ENCODE data around the gene CGRRF1.

The CGRRF1 gene

DNA sequence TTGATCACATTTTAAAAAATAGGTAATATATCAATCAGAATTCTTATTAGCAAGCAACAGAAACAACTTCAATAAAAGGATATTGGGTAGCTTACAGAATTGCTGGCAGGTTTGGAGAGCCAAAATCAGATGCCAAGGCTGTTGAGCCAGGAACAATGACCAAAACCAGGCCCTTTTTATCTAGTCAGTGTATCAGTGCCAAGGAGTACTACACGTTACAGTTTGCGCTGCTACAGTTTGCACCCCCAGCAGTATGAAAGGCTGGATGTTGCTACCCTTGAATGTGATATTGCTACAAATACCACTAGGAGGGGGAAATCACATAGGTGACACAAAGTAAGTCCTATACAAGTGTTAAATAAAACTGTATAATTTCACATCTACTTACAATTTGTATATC lies 19.3 kb downstream of the CGRRF1 start:
- H3K27me3 ChIP-seq (ENCODE audit: control insufficient read depth, insufficient read depth, low read length), result no peaks in the 10 kb centered on the region
- no peaks in the 10 kb centered on the region for H3K9me3 ChIP-seq (ENCODE audit: control insufficient read depth, low read depth, low read length)
- no peaks in the 10 kb centered on the region for H3K4me1 ChIP-seq (ENCODE audit: control insufficient read depth, low read depth, low read length)
- no peak overlapping the region for H3K9ac ChIP-seq (ENCODE audit: low read length)
- H3K4me3 ChIP-seq (ENCODE audit: low read length), result no peak overlapping the region
- peaks cover 13% of the 10 kb centered on the region for H3K36me3 ChIP-seq (ENCODE audit: control insufficient read depth, low read depth, low read length)
- no peak overlapping the region for H3K27ac ChIP-seq (ENCODE audit: low read length)

- no peaks in the 10 kb centered on the region for H3K27me3 ChIP-seq (ENCODE audit: control insufficient read depth, insufficient read depth, low read length)
These were observed 20.1 kb downstream of the CGRRF1 start for GRCh38 chr14:54529811-54530210.

DNA sequence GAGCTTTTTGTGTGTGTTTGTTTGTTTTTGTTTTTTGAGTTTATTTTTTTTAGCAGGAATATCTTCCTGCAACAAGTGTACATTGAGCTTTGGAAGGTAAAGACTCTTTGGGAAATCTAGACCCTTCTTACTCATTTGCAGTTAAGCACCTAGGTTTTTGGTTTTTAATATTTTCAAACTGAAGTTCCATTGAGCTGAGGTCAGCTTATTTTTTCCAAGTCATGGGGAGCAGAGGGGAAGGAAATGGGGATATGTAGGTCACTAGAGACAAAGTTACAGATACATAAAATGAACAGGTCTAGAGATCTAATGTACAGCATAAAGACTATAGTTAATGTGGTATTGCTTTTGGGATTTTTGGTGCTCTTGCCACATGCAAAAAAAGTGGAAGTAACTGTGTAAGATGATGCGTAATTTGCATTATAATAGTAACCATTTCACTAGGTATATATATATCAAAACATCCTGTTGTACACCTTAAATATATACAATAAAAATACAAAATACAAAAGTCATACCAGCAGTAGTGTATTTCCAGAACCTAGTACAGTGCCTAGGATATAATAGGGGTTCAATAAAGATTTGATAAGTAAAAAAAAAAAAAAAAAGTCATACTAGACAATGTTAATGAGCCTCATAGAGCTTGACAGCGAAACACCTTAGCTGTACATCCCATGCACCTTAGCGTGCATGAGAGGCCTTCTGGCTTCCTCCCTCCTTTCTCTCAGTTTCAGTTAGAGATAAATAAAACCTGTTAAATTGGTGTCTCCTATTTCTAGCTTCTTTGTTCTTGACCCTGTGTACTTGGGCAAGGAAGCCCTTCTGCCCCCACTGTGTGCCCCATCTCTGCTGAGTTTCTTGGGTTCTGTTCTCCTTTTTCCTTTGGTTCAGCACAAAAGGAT lies 22.7 kb downstream of the CGRRF1 start:
- Histone ChIP-seq H3K9ac (ENCODE audit: low read length) (no peak overlapping the region), H3K9me3 (ENCODE audit: control insufficient read depth, low read depth, low read length) (no peaks in the 10 kb centered on the region), H3K27me3 (ENCODE audit: control insufficient read depth, insufficient read depth, low read length) (no peaks in the 10 kb centered on the region), H3K4me3 (ENCODE audit: low read length) (no peak overlapping the region), H3K27ac (ENCODE audit: low read length) (no peak overlapping the region), H3K36me3 (ENCODE audit: control insufficient read depth, low read depth, low read length) (no peaks in the 10 kb centered on the region), H3K4me1 (ENCODE audit: control insufficient read depth, low read depth, low read length) (no peaks in the 10 kb centered on the region)

More at GRCh38 chr14:54529811-54530210, 20.1 kb downstream of the CGRRF1 start:
- H3K9ac ChIP-seq (ENCODE audit: low read length), result no peak overlapping the region
- H3K4me3 ChIP-seq (ENCODE audit: low read length), result no peak overlapping the region
- H3K27ac ChIP-seq (ENCODE audit: low read length), result no peak overlapping the region
- H3K36me3 ChIP-seq (ENCODE audit: control insufficient read depth, low read depth, low read length), result peaks cover 5% of the 10 kb centered on the region
- no peaks in the 10 kb centered on the region for H3K9me3 ChIP-seq (ENCODE audit: control insufficient read depth, low read depth, low read length)
- H3K4me1 ChIP-seq (ENCODE audit: control insufficient read depth, low read depth, low read length), result no peaks in the 10 kb centered on the region

GRCh38 chr14:54533100-54533499 lies 23.4 kb downstream of the CGRRF1 start:
- peaks cover 5% of the 10 kb centered on the region for H3K36me3 ChIP-seq (ENCODE audit: control insufficient read depth, low read depth, low read length)
- no peaks in the 10 kb centered on the region for H3K27me3 ChIP-seq (ENCODE audit: control insufficient read depth, insufficient read depth, low read length)
- no peaks in the 10 kb centered on the region for H3K4me1 ChIP-seq (ENCODE audit: control insufficient read depth, low read depth, low read length)
- H3K9ac ChIP-seq (ENCODE audit: low read length), result no peak overlapping the region
- no peak overlapping the region for H3K27ac ChIP-seq (ENCODE audit: low read length)
- H3K9me3 ChIP-seq (ENCODE audit: control insufficient read depth, low read depth, low read length), result no peaks in the 10 kb centered on the region
- H3K4me3 ChIP-seq (ENCODE audit: low read length), result no peak overlapping the region

DNA sequence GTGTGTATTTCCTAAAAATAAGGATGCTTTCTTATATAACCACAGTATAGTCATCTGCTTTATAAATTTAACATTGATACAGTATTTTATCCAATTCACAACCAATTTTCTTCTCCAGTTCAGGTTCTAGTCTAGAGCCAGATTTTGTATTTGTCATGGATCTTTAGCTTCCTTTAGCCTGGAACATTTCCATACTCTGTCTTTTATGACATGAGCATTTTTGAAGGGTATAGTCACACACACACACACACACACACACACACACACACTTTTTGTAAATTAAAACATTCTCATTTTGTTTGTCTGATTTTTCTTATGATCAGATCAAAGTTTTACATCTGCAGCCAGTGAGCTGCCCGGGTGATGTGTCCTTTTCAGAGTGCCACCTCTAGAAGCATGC lies 25.4 kb downstream of the CGRRF1 start:
- H3K4me3 ChIP-seq (ENCODE audit: low read length), result no peak overlapping the region
- no peaks in the 10 kb centered on the region for H3K27me3 ChIP-seq (ENCODE audit: control insufficient read depth, insufficient read depth, low read length)
- no peaks in the 10 kb centered on the region for H3K4me1 ChIP-seq (ENCODE audit: control insufficient read depth, low read depth, low read length)
- H3K27ac ChIP-seq (ENCODE audit: low read length), result no peak overlapping the region
- no peaks in the 10 kb centered on the region for H3K9me3 ChIP-seq (ENCODE audit: control insufficient read depth, low read depth, low read length)
- H3K36me3 ChIP-seq (ENCODE audit: control insufficient read depth, low read depth, low read length), result peaks cover 15% of the 10 kb centered on the region
- no peak overlapping the region for H3K9ac ChIP-seq (ENCODE audit: low read length)

- H3K4me3 ChIP-seq (ENCODE audit: low read length), result no peak overlapping the region
- H3K36me3 ChIP-seq (ENCODE audit: control insufficient read depth, low read depth, low read length), result peaks cover 15% of the 10 kb centered on the region
- no peaks in the 10 kb centered on the region for H3K27me3 ChIP-seq (ENCODE audit: control insufficient read depth, insufficient read depth, low read length)
- no peaks in the 10 kb centered on the region for H3K4me1 ChIP-seq (ENCODE audit: control insufficient read depth, low read depth, low read length)
- H3K9ac ChIP-seq (ENCODE audit: low read length), result no peak overlapping the region
- H3K9me3 ChIP-seq (ENCODE audit: control insufficient read depth, low read depth, low read length), result no peaks in the 10 kb centered on the region
- no peak overlapping the region for H3K27ac ChIP-seq (ENCODE audit: low read length)
These were observed 25.9 kb downstream of the CGRRF1 start for GRCh38 chr14:54535646-54536045.

DNA sequence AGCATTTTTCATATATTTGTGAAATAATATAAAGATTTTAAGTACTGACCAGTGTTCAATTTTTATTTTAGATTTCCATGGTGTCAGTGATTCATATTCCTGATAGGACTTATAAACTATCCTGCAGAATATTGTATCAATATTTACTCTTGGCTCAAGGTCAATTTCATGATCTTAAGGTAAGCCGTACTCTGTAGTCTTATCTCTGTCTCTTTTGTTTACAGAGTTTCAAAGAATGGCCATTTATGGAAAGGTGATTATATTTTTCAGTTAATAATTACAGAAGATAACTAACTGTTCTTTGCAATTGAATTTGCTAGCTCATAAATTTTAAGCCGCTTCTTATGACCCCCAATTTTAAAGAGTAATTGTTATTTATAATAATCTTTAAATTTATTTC lies 27.9 kb downstream of the CGRRF1 start:
- Histone ChIP-seq H3K4me1 (ENCODE audit: control insufficient read depth, low read depth, low read length) (no peaks in the 10 kb centered on the region), H3K27me3 (ENCODE audit: control insufficient read depth, insufficient read depth, low read length) (no peaks in the 10 kb centered on the region), H3K4me3 (ENCODE audit: low read length) (no peak overlapping the region), H3K36me3 (ENCODE audit: control insufficient read depth, low read depth, low read length) (peaks cover 15% of the 10 kb centered on the region), H3K27ac (ENCODE audit: low read length) (no peak overlapping the region), H3K9me3 (ENCODE audit: control insufficient read depth, low read depth, low read length) (no peaks in the 10 kb centered on the region), H3K9ac (ENCODE audit: low read length) (no peak overlapping the region)

- Histone ChIP-seq H3K27me3 (ENCODE audit: control insufficient read depth, insufficient read depth, low read length) (no peaks in the 10 kb centered on the region), H3K4me3 (ENCODE audit: low read length) (no peak overlapping the region), H3K4me1 (ENCODE audit: control insufficient read depth, low read depth, low read length) (no peaks in the 10 kb centered on the region), H3K27ac (ENCODE audit: low read length) (no peak overlapping the region), H3K36me3 (ENCODE audit: control insufficient read depth, low read depth, low read length) (peaks cover 15% of the 10 kb centered on the region), H3K9me3 (ENCODE audit: control insufficient read depth, low read depth, low read length) (no peaks in the 10 kb centered on the region), H3K9ac (ENCODE audit: low read length) (no peak overlapping the region)
These were observed 28.3 kb downstream of the CGRRF1 start for GRCh38 chr14:54538055-54538454.

GRCh38 chr14:54547583-54547982 lies 37.9 kb downstream of the CGRRF1 start:
- Histone ChIP-seq H3K4me3 (ENCODE audit: low read length) (no peak overlapping the region), H3K9ac (ENCODE audit: low read length) (no peak overlapping the region), H3K4me1 (ENCODE audit: control insufficient read depth, low read depth, low read length) (no peaks in the 10 kb centered on the region), H3K36me3 (ENCODE audit: control insufficient read depth, low read depth, low read length) (no peaks in the 10 kb centered on the region), H3K27me3 (ENCODE audit: control insufficient read depth, insufficient read depth, low read length) (no peaks in the 10 kb centered on the region), H3K27ac (ENCODE audit: low read length) (no peak overlapping the region), H3K9me3 (ENCODE audit: control insufficient read depth, low read depth, low read length) (no peaks in the 10 kb centered on the region)

GRCh38 chr14:54548491-54548890 lies 38.8 kb downstream of the CGRRF1 start:
- Histone ChIP-seq H3K4me3 (ENCODE audit: low read length) (no peak overlapping the region), H3K9ac (ENCODE audit: low read length) (no peak overlapping the region), H3K36me3 (ENCODE audit: control insufficient read depth, low read depth, low read length) (no peaks in the 10 kb centered on the region), H3K27me3 (ENCODE audit: control insufficient read depth, insufficient read depth, low read length) (no peaks in the 10 kb centered on the region), H3K27ac (ENCODE audit: low read length) (no peak overlapping the region), H3K4me1 (ENCODE audit: control insufficient read depth, low read depth, low read length) (no peaks in the 10 kb centered on the region), H3K9me3 (ENCODE audit: control insufficient read depth, low read depth, low read length) (no peaks in the 10 kb centered on the region)

- no peak overlapping the region for H3K27ac ChIP-seq (ENCODE audit: low read length)
- H3K4me3 ChIP-seq (ENCODE audit: low read length), result no peak overlapping the region
- H3K9ac ChIP-seq (ENCODE audit: low read length), result no peak overlapping the region
- no peaks in the 10 kb centered on the region for H3K4me1 ChIP-seq (ENCODE audit: control insufficient read depth, low read depth, low read length)
- no peaks in the 10 kb centered on the region for H3K36me3 ChIP-seq (ENCODE audit: control insufficient read depth, low read depth, low read length)
- no peaks in the 10 kb centered on the region for H3K27me3 ChIP-seq (ENCODE audit: control insufficient read depth, insufficient read depth, low read length)
- no peaks in the 10 kb centered on the region for H3K9me3 ChIP-seq (ENCODE audit: control insufficient read depth, low read depth, low read length)
These were observed 40.2 kb downstream of the CGRRF1 start for GRCh38 chr14:54549862-54550261.

- H3K4me1 ChIP-seq (ENCODE audit: control insufficient read depth, low read depth, low read length), result no peaks in the 10 kb centered on the region
- no peak overlapping the region for H3K9ac ChIP-seq (ENCODE audit: low read length)
- no peaks in the 10 kb centered on the region for H3K27me3 ChIP-seq (ENCODE audit: control insufficient read depth, insufficient read depth, low read length)
- no peak overlapping the region for H3K4me3 ChIP-seq (ENCODE audit: low read length)
- no peak overlapping the region for H3K27ac ChIP-seq (ENCODE audit: low read length)
- H3K9me3 ChIP-seq (ENCODE audit: control insufficient read depth, low read depth, low read length), result no peaks in the 10 kb centered on the region
- no peaks in the 10 kb centered on the region for H3K36me3 ChIP-seq (ENCODE audit: control insufficient read depth, low read depth, low read length)
These were observed 40.8 kb downstream of the CGRRF1 start for GRCh38 chr14:54550514-54550913.
